ENCODE data around the gene CREB3L2.

The CREB3L2 gene

DNA sequence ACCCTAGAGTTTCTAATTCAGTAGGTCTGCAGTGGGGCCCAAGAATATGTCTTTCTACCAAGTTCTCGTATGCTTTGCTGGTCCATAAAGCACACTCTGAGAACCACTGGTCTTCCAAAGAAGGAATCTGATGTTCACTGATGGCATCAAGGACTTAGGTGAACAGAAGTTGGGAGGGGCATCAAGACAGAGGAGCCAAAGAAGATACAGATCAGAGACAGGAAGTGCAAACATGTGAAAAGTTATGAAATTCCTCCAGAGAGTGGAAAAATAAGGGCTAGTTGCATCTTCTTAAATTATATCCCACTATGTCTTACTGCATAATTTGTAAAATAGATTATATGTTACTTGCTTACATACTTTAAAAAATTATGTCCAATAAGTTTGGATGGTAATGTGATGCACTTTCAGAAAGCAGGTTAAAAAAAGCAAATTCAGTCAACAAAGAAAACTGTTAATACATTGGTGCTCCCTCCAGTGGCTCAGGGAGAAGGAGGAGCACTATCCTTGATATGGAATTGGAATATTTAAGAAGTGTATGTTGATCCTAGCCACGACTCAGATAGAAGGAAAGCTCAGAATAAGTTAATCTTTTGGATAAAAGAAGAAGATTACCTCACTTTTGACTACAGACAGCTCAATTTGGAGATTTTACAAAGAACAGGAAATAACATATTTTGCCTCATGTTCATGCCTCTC is 35.8 kb downstream of the CREB3L2 start:
- TF ChIP-seq GATA1 (IDR thresholded peaks at IDR 0.05; ENCODE audit: low read depth, low read length) = no peak
- TF ChIP-seq POLR2A (IDR thresholded peaks at IDR 0.05; ENCODE audit: low read length) = no peak
- DNase-seq = no peak

DNA sequence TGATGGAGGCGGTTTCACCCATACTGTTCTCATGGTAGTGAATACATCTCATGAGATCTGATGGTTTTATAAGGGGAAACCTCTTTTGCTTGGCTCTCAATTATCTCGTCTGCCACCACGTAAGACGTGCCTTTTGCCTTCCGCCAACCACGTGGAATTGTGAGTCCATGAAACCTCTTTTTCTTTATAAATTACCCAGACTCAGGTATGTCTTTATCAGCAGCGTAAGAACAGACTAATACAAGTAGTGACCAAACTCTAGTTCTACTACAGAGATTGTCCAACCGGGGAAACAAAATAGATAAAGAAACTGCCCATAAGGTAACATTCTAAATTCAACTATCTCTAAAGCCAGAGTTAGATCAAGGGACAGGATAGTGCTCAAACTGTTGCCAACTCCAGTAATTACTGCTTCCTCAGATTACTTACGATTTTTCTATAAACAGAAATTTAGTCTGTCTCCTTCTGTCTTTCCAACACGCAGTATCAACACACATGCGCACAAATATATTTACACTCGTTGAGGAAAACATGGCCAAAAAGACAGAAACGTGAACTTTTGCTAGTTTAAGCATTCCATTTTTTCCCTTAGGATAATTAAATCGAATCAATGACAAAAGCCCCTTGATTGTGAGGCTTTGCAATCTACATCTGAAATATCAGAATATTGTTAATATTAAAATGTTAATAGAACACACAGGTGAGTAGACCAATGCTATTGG is 36.9 kb downstream of the CREB3L2 start:
- no peak for TF ChIP-seq POLR2A (IDR thresholded peaks at IDR 0.05; ENCODE audit: low read length)
- TF ChIP-seq GATA1 (IDR thresholded peaks at IDR 0.05; ENCODE audit: low read depth, low read length) = no peak
- DNase-seq = peak in 1 of 2 experiments; percentile 68

DNA sequence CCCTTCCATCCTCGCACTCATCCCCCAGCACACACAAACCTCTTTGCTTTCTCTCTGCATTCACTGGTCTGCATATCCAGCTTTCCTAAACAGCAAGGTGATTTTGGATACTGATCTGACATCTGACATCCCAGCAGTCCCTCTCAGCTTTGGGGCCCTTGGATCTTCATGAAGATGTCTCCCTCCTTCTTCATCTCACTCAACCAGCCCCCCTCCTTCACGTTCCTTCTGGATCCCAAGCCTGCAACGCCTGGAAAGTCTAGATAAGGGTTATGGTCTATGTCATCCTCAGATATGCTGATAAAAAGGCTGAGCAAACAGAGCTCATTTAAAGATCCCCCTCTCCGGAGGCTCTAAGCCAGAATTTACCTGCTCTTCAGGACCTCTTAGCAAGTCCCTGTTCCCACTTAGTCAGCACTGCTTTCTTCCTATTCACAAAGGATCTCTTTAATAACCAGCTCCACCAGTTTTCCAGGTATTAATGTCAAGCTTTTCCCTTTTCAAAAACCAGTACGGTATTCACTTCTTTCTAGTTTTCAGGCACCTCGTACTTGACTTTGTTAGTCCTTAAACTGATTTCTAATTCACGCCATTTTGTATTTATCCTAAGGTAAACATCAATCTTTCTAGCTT is 38.9 kb downstream of the CREB3L2 start:
- peak; percentile 86 to 92 for DNase-seq
- TF ChIP-seq GATA1 (IDR thresholded peaks at IDR 0.05; ENCODE audit: low read depth, low read length) = peak; percentile 45
- no peak for TF ChIP-seq POLR2A (IDR thresholded peaks at IDR 0.05; ENCODE audit: low read length)

DNA sequence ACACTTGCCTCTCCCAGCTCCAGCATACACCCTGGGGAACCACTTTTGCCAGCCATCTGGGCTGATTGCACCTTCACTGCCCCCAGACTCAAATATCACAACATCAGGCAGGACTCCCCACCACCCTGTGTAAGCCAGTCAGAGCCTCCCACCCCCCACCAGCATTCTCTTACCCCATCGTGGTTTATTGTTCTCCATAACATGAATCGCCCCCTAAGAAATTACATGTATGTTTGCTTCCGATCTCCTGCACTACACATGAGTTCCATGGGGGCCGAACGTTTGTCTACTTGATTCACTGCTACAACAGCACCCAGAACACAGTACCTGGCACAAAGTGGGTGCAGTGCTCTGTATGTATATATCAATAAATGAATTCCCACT is 39.4 kb downstream of the CREB3L2 start:
- TF ChIP-seq GATA1 (IDR thresholded peaks at IDR 0.05; ENCODE audit: low read depth, low read length) (no peak), POLR2A (IDR thresholded peaks at IDR 0.05; ENCODE audit: low read length) (no peak)
- DNase-seq = no peak

DNA sequence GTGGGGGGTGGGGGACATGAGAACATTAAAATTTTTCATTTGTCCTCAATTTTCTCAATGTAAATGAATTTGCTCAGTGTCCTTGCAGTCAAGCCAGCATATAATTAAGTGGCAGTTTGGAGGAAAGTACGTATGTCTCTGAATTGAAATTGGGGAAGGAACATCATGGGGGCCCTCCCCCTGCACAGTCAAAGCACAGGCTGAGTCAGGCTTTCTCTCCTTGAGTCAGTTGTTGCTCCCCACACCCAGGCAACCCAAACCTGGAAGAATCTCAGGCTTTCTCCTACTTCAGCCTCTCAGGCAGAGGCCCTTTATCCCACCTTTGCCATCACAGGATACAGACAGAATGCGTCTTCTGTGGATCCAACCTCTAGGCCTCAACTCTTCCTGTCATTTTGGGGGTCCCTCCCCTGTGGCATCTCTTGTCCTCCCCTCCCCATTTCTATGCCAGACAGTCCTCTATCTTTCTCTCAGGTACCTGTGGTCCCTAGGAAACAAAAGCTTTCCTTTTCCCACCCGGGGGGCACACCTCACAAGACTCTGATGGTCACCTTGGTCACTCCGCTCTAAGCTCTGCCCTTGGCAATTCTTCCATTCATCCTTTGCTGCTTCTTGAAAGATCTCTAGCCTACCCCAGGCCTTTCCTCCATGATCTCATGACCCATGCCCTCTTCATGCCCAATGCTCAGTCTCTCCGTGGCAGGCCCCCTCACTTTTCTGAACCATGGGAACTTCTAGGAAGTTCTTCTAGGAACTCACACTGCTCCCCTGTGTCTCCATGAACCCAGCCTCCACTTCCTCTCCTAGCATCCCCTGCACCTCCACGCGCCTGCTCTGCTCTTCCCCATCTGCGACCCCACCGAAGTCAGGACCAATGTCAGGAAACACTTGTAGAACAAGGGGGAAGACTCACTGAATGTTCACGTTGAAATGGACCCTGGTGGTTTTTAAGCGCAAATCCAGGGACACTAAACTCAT is 40.4 kb downstream of the CREB3L2 start:
- TF ChIP-seq GATA1 (IDR thresholded peaks at IDR 0.05; ENCODE audit: low read depth, low read length) = no peak
- no peak for TF ChIP-seq POLR2A (IDR thresholded peaks at IDR 0.05; ENCODE audit: low read length)
- peak in 1 of 2 experiments; percentile 35 for DNase-seq

DNA sequence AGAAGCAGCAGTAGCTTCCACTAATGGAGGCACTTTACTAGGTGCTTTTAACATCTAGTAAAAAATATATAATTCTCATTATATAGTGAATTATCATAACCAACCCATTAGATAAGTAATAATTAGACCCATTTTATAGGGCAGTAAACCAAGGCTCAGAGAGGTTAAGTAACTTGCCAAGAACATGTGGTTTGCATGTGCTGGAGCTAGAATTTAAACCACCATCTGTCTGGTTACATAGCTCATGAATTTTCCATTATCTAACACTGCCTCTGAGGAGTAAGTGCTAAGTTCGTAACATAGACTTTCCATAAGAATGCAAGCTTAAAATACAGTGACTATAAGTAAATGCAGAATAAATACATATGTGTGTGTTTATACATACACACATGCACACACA is 41.9 kb downstream of the CREB3L2 start:
- no peak for DNase-seq
- TF ChIP-seq POLR2A (IDR thresholded peaks at IDR 0.05; ENCODE audit: low read length) (no peak), GATA1 (IDR thresholded peaks at IDR 0.05; ENCODE audit: low read depth, low read length) (no peak)

DNA sequence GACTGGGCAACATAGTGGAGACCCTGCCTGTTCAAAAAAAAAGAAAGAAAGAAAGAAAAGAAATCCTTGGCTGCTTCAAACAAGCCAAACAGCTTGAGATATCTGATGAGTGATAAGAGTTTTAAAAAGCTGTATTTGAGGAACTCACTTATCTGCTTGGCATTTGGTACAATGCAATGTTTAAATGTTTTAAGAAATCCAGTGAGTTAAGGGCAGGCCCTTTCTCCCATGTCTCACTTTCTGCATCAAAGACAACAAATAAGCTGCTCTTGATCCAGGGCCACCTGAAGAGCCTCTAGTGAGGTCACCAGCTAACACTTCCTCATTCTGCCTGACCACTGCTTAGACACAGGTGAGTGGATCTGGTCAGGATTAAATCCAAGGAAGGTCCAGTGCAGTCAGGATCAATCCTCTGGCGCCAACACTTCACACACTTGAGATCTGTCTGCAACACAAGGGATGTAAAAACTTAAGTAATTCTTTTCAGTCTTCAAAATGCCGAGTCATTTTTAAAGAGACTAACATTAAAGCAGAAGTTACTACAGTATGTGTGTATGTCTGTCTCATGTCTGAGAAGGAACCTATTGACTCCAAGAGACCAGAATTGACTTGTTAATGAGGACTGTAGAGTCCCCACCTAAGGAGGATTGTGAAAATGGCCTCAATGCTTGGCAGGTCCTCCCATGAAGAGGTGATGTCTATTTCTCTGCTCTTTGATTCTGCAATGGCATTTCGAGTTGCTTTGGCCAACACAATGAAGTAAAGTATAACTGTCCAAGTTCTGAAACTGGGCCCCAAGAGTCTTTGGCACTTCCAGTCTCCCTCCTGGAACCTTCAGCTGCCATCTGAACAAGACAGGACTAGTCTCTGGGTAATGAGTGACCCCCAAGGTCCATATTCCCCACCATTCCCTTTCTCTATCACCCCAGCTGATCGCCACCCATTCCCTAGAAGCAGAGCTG is 43.1 kb downstream of the CREB3L2 start:
- peak in 1 of 2 experiments; percentile 26 for DNase-seq
- TF ChIP-seq GATA1 (IDR thresholded peaks at IDR 0.05; ENCODE audit: low read depth, low read length) (no peak), POLR2A (IDR thresholded peaks at IDR 0.05; ENCODE audit: low read length) (no peak)

DNA sequence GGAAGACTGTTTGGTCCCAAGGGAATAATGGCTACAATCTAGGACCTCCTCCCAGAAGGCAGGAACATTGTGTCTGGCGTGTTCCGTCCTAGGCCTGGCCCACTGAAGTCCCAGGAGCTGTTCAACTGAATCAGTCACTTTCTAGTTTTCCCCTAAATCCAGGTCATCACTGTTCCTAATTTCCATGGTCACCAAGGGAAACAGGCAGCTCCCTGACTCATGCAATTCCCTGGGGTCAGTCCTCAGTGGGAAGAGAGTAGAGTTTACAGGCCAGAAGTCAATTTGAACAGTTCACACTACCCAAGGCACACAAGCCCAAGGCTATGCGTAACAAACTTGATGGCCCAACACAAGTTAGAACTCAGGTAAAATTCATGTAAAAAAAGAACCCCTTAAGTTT is 44.0 kb downstream of the CREB3L2 start:
- TF ChIP-seq GATA1 (IDR thresholded peaks at IDR 0.05; ENCODE audit: low read depth, low read length) (no peak), POLR2A (IDR thresholded peaks at IDR 0.05; ENCODE audit: low read length) (no peak)
- DNase-seq = no peak

DNA sequence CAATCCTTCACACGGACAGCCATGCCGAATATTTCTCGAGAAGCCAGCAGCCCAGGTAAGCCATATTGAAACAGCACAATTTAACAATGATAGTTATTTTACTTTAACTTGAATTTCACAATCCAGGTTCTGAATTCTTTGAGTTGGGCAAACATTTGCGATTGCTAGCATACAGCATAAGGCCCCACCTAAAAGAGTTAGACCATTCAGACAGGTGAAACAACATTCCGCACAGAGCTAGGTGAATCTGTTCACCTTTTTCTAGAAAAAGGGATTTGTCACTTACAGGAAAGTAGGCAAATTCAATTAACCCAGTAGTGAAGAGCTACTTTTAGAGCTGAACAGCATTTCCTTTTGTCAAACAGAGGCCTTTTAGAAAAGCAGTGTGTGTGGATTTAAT is 45.3 kb downstream of the CREB3L2 start:
- no peak for DNase-seq
- TF ChIP-seq GATA1 (IDR thresholded peaks at IDR 0.05; ENCODE audit: low read depth, low read length) (no peak), POLR2A (IDR thresholded peaks at IDR 0.05; ENCODE audit: low read length) (no peak)

DNA sequence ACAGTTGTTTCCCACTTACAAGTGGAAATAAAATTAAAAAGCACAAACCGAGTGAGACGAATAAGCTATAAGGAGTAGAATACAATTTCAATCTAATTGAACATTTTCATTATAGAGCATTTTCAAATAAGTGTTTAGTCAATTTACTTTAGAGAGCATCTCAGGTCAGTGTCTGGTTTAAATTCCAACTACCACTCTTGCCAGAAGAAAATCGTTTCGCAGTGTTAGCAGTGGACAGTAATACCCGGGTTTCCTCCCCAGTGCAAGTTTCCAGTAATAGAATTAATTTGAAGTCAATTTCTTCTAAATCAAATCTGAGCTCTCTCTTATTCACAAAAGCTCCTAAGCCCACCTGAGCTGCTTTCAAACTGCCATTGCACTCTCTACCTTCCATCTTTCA is 45.7 kb downstream of the CREB3L2 start:
- DNase-seq = no peak
- TF ChIP-seq GATA1 (IDR thresholded peaks at IDR 0.05; ENCODE audit: low read depth, low read length) (no peak), POLR2A (IDR thresholded peaks at IDR 0.05; ENCODE audit: low read length) (no peak)

DNA sequence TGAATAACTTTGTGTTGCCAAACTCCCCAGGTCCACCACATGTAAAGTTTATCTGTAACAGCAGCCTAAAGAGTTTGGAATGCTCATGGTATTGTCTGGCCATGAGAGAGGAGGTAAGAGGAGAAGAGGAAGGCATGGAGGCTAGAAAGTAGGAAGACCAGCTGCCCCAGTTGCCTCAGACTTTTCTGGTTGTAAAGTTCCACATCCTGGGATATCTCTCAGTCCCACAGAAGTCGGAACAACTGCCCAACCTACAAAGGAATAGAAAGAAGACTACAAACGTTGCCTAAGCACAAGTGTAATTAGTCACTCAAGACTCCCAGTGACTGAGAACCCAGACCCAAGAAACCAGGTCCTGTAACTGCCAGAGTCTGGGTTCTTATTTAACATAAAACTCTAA is 47.3 kb downstream of the CREB3L2 start:
- TF ChIP-seq POLR2A (IDR thresholded peaks at IDR 0.05; ENCODE audit: low read length) (no peak), GATA1 (IDR thresholded peaks at IDR 0.05; ENCODE audit: low read depth, low read length) (no peak)
- no peak for DNase-seq

DNA sequence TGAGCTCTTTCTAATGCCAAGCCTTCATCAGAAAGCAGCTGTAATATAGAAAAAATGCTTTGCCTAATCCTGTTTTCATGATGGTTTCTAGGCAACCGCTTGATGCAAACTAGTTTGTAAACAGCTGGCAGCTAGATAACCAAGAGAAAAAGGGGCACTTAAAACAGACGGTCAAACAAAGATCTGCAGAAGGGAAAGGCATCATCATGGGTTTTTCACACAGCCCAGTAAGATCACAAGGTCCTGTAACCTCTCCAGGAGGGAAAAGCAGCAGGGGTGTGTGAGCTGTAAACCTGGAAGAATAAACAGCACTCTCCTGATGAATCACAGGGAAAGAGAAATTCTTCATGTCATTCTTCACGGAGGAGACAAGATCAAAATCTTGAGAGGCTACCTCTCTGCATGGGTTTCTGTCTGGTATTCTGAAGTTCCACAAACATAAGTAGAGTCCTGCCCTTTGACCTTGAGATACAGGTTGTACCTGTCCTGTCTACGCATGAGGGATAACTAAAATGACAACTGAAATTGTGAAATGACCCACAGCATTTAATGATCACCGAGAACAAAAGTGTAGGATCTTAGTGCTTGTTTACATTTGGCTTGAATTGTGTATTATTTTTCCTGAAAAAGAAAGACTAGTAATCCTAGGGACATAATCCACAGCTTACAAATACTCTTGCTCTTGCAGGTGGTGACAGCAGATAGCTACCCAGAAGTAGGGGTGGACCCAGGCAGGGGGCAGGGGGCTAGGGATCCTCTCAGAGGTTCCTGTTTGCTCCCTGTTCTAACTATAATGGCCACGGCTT is 48.0 kb downstream of the CREB3L2 start:
- no peak for TF ChIP-seq GATA1 (IDR thresholded peaks at IDR 0.05; ENCODE audit: low read depth, low read length)

More for the DNA sequence above, 48.0 kb downstream of the CREB3L2 start:
- peak; percentile 71 to 87 for DNase-seq
